ENCODE results near the gene RBPJL. TPM values are rescaled to one million over a fixed set of nuclear protein-coding genes. Genes with fewer than 3 reads are reported as not detected.
"Not testable (repeated sequence)": the region's sequence is repeated elsewhere in the genome, so short reads cannot be mapped to it uniquely, and the experiment has no call there.

RBPJL gene
- total and polyA plus RNA-seq, 4 donors, result not detected

DNA sequence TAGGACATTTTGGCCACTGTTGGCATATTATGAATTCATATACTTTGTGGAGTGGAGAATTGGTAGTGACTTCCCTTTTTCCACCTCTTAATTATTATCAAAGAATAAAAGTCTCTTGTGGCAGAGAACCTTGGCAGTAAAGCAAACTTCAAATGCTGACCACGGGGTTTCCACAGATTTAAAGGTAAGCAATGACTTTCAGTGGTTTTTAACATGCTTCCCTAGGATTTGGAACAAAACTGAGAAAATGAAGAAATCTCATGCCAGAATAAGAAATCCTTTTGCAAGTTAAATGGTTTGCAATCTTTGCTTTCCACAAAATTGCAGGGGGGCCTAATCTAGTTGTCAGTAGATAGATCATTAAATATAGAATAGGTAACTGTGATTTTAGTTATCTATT, 43.6 kb downstream of the RBPJL start:
- Histone ChIP-seq H3K27ac (ENCODE audit: low read depth in 1 of 2, low read length in 2 of 2) (no peak overlapping the region), H3K27me3 (ENCODE audit: control insufficient read depth in 4 of 4, insufficient read depth in 4 of 4, low read length in 3 of 4) (no peaks in the 10 kb centered on the region), H3K9ac (ENCODE audit: low read depth in 1 of 2, low read length in 2 of 2) (no peak overlapping the region), H3K4me1 (ENCODE audit: control insufficient read depth in 4 of 4, insufficient read depth in 4 of 4, low read length in 3 of 4) (peaks cover 0 to 8% (median 2%) of the 10 kb centered on the region in 4 donors), H3K9me3 (ENCODE audit: control insufficient read depth in 4 of 4, low read length in 3 of 4) (no peaks in the 10 kb centered on the region), H3K4me3 (ENCODE audit: low read depth in 1 of 3, low read length in 3 of 3) (no peak overlapping the region), H3K36me3 (ENCODE audit: control insufficient read depth in 4 of 4, insufficient read depth in 3 of 4, low read depth in 1 of 4, low read length in 3 of 4) (no peaks in the 10 kb centered on the region)
- no peak for DNase-seq (ENCODE audit: low spot score)
- WGBS, result 34% methylated on average over 1 of the region's 1 CpG
- no peak for TF ChIP-seq NR2F2 (IDR thresholded peaks at IDR 0.05)
- TF ChIP-seq FOXA1 (IDR thresholded peaks at IDR 0.05), result no peak
- TF ChIP-seq HNF4A (conservative IDR thresholded peaks at IDR 0.05), result no peak
- TF ChIP-seq, protein P1, sequence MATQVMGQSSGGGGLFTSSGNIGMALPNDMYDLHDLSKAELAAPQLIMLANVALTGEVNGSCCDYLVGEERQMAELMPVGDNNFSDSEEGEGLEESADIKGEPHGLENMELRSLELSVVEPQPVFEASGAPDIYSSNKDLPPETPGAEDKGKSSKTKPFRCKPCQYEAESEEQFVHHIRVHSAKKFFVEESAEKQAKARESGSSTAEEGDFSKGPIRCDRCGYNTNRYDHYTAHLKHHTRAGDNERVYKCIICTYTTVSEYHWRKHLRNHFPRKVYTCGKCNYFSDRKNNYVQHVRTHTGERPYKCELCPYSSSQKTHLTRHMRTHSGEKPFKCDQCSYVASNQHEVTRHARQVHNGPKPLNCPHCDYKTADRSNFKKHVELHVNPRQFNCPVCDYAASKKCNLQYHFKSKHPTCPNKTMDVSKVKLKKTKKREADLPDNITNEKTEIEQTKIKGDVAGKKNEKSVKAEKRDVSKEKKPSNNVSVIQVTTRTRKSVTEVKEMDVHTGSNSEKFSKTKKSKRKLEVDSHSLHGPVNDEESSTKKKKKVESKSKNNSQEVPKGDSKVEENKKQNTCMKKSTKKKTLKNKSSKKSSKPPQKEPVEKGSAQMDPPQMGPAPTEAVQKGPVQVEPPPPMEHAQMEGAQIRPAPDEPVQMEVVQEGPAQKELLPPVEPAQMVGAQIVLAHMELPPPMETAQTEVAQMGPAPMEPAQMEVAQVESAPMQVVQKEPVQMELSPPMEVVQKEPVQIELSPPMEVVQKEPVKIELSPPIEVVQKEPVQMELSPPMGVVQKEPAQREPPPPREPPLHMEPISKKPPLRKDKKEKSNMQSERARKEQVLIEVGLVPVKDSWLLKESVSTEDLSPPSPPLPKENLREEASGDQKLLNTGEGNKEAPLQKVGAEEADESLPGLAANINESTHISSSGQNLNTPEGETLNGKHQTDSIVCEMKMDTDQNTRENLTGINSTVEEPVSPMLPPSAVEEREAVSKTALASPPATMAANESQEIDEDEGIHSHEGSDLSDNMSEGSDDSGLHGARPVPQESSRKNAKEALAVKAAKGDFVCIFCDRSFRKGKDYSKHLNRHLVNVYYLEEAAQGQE (IDR thresholded peaks at IDR 0.05), result no peak
- TF ChIP-seq EGR1 (IDR thresholded peaks at IDR 0.05; ENCODE audit: low read depth in 2 of 2), result no peak
- TF ChIP-seq HNF4G (IDR thresholded peaks at IDR 0.05), result no peak
- no peak for TF ChIP-seq SP1 (IDR thresholded peaks at IDR 0.05)
- TF ChIP-seq, protein P2, sequence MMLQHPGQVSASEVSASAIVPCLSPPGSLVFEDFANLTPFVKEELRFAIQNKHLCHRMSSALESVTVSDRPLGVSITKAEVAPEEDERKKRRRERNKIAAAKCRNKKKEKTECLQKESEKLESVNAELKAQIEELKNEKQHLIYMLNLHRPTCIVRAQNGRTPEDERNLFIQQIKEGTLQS (IDR thresholded peaks at IDR 0.05), result no peak
- TF ChIP-seq TAF1 (conservative IDR thresholded peaks at IDR 0.05), result no peak
- TF ChIP-seq, protein P3, sequence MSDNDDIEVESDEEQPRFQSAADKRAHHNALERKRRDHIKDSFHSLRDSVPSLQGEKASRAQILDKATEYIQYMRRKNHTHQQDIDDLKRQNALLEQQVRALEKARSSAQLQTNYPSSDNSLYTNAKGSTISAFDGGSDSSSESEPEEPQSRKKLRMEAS (IDR thresholded peaks at IDR 0.05), result no peak
- TF ChIP-seq, protein P4, sequence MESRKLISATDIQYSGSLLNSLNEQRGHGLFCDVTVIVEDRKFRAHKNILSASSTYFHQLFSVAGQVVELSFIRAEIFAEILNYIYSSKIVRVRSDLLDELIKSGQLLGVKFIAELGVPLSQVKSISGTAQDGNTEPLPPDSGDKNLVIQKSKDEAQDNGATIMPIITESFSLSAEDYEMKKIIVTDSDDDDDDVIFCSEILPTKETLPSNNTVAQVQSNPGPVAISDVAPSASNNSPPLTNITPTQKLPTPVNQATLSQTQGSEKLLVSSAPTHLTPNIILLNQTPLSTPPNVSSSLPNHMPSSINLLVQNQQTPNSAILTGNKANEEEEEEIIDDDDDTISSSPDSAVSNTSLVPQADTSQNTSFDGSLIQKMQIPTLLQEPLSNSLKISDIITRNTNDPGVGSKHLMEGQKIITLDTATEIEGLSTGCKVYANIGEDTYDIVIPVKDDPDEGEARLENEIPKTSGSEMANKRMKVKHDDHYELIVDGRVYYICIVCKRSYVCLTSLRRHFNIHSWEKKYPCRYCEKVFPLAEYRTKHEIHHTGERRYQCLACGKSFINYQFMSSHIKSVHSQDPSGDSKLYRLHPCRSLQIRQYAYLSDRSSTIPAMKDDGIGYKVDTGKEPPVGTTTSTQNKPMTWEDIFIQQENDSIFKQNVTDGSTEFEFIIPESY (IDR thresholded peaks at IDR 0.05), result no peak
- no peak for TF ChIP-seq FOXA2 (IDR thresholded peaks at IDR 0.05)
- TF ChIP-seq RAD21 (IDR thresholded peaks at IDR 0.05), result no peak
- no peak for TF ChIP-seq YY1 (IDR thresholded peaks at IDR 0.05)
- no peak for TF ChIP-seq JUND (IDR thresholded peaks at IDR 0.05)
- no peak for TF ChIP-seq RXRA (IDR thresholded peaks at IDR 0.05)
- TF ChIP-seq, protein P5, sequence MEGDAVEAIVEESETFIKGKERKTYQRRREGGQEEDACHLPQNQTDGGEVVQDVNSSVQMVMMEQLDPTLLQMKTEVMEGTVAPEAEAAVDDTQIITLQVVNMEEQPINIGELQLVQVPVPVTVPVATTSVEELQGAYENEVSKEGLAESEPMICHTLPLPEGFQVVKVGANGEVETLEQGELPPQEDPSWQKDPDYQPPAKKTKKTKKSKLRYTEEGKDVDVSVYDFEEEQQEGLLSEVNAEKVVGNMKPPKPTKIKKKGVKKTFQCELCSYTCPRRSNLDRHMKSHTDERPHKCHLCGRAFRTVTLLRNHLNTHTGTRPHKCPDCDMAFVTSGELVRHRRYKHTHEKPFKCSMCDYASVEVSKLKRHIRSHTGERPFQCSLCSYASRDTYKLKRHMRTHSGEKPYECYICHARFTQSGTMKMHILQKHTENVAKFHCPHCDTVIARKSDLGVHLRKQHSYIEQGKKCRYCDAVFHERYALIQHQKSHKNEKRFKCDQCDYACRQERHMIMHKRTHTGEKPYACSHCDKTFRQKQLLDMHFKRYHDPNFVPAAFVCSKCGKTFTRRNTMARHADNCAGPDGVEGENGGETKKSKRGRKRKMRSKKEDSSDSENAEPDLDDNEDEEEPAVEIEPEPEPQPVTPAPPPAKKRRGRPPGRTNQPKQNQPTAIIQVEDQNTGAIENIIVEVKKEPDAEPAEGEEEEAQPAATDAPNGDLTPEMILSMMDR (IDR thresholded peaks at IDR 0.05; ENCODE audit: low read depth, low read length, missing input control), result no peak

DNA sequence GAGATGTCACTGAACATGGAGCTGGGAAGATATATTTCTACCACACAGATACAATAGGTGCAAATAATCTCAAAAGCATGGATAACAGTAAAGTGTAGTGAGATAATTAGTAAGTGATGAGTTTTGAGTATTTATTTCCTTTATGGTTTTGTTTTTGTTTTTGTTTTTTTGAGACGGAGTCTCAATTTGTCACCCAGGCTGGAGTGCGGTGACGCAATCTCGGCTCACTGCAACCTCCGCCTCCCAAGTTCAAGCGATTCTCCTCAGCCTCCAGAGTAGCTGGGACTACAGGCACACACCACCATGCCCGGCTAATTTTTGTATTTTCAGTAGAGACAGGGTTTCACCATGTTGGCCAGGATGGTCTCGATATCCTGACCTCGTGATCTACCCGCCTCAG, 44.2 kb downstream of the RBPJL start:
- not testable (repeated sequence) for DNase-seq (ENCODE audit: low spot score); H3K36me3 ChIP-seq (ENCODE audit: control insufficient read depth in 4 of 4, insufficient read depth in 3 of 4, low read depth in 1 of 4, low read length in 3 of 4); H3K27me3 ChIP-seq (ENCODE audit: control insufficient read depth in 4 of 4, insufficient read depth in 4 of 4, low read length in 3 of 4); H3K4me1 ChIP-seq (ENCODE audit: control insufficient read depth in 4 of 4, insufficient read depth in 4 of 4, low read length in 3 of 4); H3K27ac ChIP-seq (ENCODE audit: low read depth in 1 of 2, low read length in 2 of 2); H3K9ac ChIP-seq (ENCODE audit: low read depth in 1 of 2, low read length in 2 of 2); H3K9me3 ChIP-seq (ENCODE audit: control insufficient read depth in 4 of 4, low read length in 3 of 4); H3K4me3 ChIP-seq (ENCODE audit: low read depth in 1 of 3, low read length in 3 of 3)
- 89% methylated on average over 10 of the region's 10 CpGs for WGBS
